ENCODE results near the gene TRPC6. TPM values are rescaled to one million over a fixed set of nuclear protein-coding genes. Genes with fewer than 3 reads are reported as not detected.
"Not testable (repeated sequence)": the region's sequence is repeated elsewhere in the genome, so short reads cannot be mapped to it uniquely, and the experiment has no call there.

The TRPC6 gene
- total RNA-seq, 1 donor from 2014 or later = 0.79 TPM

DNA sequence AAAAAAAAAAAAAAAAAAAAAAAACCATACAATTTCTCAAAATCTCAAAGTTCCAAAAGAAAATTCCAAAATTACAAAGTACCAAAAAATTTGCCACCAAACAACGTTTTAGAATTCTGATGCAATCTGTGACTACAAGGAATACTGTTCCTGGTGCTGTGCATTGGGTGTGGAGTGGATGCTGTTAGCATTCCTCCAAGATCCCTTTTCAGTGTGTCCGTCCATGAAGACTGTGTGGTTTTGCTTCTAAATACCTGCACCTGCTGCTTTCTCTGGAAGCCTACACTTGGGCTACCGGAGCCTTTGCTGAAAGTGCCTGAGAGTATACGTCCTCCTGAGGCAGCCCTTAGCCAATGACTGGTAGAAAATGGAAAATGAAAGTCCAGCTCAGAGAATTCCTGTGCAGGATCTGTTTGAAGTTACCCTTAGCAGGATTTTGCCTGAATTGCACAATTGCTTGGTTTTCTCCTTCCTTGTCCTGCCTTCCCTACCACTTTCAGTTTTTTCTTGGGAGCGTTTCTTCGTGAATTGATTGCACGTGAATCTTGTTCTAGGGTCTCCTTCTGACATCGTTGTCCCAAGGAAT lies 140.8 kb downstream of the TRPC6 start:
- FAIRE-seq (no peak), DNase-seq (ENCODE audit: low read depth) (no peak)
- no peaks in the 10 kb centered on the region for H3K27me3 ChIP-seq (ENCODE audit: control insufficient read depth, insufficient read depth, low read length)
- no peak overlapping the region for H3K4me3 ChIP-seq (ENCODE audit: low read depth, low read length)
- TF ChIP-seq, protein P1, sequence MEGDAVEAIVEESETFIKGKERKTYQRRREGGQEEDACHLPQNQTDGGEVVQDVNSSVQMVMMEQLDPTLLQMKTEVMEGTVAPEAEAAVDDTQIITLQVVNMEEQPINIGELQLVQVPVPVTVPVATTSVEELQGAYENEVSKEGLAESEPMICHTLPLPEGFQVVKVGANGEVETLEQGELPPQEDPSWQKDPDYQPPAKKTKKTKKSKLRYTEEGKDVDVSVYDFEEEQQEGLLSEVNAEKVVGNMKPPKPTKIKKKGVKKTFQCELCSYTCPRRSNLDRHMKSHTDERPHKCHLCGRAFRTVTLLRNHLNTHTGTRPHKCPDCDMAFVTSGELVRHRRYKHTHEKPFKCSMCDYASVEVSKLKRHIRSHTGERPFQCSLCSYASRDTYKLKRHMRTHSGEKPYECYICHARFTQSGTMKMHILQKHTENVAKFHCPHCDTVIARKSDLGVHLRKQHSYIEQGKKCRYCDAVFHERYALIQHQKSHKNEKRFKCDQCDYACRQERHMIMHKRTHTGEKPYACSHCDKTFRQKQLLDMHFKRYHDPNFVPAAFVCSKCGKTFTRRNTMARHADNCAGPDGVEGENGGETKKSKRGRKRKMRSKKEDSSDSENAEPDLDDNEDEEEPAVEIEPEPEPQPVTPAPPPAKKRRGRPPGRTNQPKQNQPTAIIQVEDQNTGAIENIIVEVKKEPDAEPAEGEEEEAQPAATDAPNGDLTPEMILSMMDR (IDR thresholded peaks at IDR 0.05; ENCODE audit: insufficient read depth, low read length, severe bottlenecking) = no peak
- H3K36me3 ChIP-seq (ENCODE audit: control insufficient read depth, insufficient read depth, low read length) = no peaks in the 10 kb centered on the region

DNA sequence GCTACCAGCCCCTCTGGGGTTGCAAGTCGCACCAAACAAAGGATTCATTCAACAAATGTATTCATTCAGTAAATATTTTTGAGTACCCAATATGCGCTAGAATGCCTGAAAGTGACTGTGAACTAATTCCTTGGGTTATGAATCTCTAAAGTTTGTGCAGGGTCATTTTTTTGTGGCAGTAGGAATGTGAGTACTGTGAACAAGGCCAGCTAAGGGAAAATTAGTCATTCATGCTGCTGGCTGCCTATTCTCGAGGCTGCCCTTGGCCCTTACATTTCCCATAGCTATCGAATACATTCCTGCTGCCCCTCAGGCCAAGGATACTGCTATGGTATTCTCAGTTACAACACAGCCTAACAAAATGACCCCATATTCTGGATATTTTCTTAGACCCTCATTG lies 141.6 kb downstream of the TRPC6 start:
- Histone ChIP-seq H3K36me3 (ENCODE audit: control insufficient read depth, insufficient read depth, low read length) (no peaks in the 10 kb centered on the region), H3K27me3 (ENCODE audit: control insufficient read depth, insufficient read depth, low read length) (no peaks in the 10 kb centered on the region), H3K4me3 (ENCODE audit: low read depth, low read length) (no peak overlapping the region)
- no peak for FAIRE-seq
- DNase-seq (ENCODE audit: low read depth) = no peak
- TF ChIP-seq, protein P1 (IDR thresholded peaks at IDR 0.05; ENCODE audit: insufficient read depth, low read length, severe bottlenecking) = no peak

DNA sequence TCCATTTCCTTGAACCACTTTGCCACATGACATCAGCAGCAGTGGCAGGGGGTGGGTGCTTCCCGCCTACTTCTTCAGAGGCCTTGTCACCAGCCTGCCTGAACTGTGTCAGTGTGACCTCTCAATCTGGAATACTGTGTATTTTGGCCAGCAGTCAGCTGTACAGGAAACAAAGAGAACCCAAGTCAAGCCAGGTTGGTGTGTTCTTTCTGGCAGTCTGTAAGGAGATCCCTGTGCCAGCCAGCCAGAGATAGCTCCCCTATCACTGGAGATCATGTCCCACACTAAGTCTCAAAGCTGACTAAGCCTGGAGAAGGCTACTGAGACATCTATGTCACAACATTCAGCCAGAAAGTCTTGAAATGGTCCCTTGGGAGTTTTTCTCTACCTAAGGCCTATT lies 142.1 kb downstream of the TRPC6 start:
- FAIRE-seq (peak; percentile 82), DNase-seq (ENCODE audit: low read depth) (no peak)
- TF ChIP-seq, protein P1 (IDR thresholded peaks at IDR 0.05; ENCODE audit: insufficient read depth, low read length, severe bottlenecking) = no peak
- no peaks in the 10 kb centered on the region for H3K27me3 ChIP-seq (ENCODE audit: control insufficient read depth, insufficient read depth, low read length)
- no peaks in the 10 kb centered on the region for H3K36me3 ChIP-seq (ENCODE audit: control insufficient read depth, insufficient read depth, low read length)
- H3K4me3 ChIP-seq (ENCODE audit: low read depth, low read length) = no peak overlapping the region

DNA sequence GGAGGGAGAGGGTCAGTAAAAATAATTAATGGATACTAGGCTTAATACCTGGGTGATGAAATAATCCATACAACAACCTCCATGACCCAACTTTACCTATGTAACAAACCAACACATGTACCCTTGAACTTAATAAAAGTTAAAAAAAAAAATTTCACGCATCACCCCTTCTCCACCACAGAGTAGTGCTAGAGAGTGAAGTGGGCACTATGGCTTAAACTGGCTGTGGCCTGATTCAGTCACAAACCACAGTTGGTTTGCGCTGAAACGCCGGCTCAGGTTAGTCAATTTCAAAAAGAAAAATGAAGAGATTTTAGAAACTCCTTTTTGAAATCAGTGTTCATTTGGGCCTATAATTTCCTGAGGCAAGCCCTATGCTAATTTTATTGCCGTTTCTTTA lies 144.3 kb downstream of the TRPC6 start:
- no peak overlapping the region for H3K4me3 ChIP-seq (ENCODE audit: low read depth, low read length)
- DNase-seq (ENCODE audit: low read depth) (no peak), FAIRE-seq (no peak)
- no peaks in the 10 kb centered on the region for H3K27me3 ChIP-seq (ENCODE audit: control insufficient read depth, insufficient read depth, low read length)
- no peaks in the 10 kb centered on the region for H3K36me3 ChIP-seq (ENCODE audit: control insufficient read depth, insufficient read depth, low read length)
- TF ChIP-seq, protein P1 (IDR thresholded peaks at IDR 0.05; ENCODE audit: insufficient read depth, low read length, severe bottlenecking) = no peak

DNA sequence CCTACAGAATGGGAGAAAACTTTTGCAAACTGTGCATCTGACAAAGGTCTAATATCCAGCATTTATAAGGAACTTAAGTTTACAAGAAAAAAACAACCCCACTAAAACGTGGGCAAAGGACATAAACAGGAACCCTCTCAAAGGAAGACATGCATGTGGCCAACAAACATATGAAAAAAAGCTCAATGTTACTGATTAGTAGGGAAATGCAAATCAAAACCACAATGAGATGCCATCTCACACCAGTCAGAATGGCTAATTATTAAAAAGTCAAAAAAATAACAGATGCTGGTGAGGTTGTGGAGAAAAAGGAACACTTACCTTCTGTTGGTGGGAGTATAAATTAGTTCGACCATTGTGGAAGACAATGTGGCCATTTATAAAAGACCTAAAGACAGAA lies 145.1 kb downstream of the TRPC6 start:
- not testable (repeated sequence) for H3K4me3 ChIP-seq (ENCODE audit: low read depth, low read length); H3K27me3 ChIP-seq (ENCODE audit: control insufficient read depth, insufficient read depth, low read length); H3K36me3 ChIP-seq (ENCODE audit: control insufficient read depth, insufficient read depth, low read length); FAIRE-seq; DNase-seq (ENCODE audit: low read depth)

DNA sequence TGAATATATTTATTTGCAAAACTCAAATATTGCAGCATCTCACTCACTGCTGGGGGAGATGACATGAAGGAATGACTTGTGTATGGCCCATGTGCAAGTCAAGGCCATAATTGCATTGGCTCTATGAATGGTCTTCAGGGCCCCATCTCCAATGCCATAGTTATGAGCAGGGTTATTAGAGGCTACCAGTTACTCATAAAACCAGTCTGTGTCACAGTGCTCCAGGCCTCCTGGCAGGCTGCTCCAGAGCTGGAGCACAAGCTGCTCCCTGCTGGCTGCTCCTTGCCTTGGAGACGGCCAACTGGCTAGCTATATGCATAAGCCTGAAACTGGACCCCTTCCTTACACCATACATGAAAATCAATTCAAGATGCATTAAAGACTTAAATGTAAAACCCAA lies 145.7 kb downstream of the TRPC6 start:
- H3K4me3 ChIP-seq (ENCODE audit: low read depth, low read length) = no peak overlapping the region
- TF ChIP-seq, protein P1 (IDR thresholded peaks at IDR 0.05; ENCODE audit: insufficient read depth, low read length, severe bottlenecking) = no peak
- no peaks in the 10 kb centered on the region for H3K27me3 ChIP-seq (ENCODE audit: control insufficient read depth, insufficient read depth, low read length)
- no peaks in the 10 kb centered on the region for H3K36me3 ChIP-seq (ENCODE audit: control insufficient read depth, insufficient read depth, low read length)
- no peak for FAIRE-seq
- no peak for DNase-seq (ENCODE audit: low read depth)

Measured in bronchial epithelial cell (primary cell).